ENCODE measurements around the gene INAVA. TPM values are rescaled to one million over a fixed set of nuclear protein-coding genes. Genes with fewer than 3 reads are reported as not detected.

The INAVA gene
- total and polyA plus RNA-seq, 2 of the 13 experiments (the other 11 are each of a cell fraction or from before 2014, with no cell fraction given) = 6.0 to 13.5 TPM

- no peaks in the 10 kb centered on the region for H3K36me3 ChIP-seq (replicated peaks in 1 of 2; ENCODE audit: control insufficient read depth in 1 of 2, insufficient read depth in 2 of 2, low read length in 2 of 2)
- in situ Hi-C loops (cut with HindIII; ENCODE audit: extremely low pct_ligation_motif_present, low pct_unique_long_range_greater_than_20kb) (no loop called here), intact Hi-C loops (cut with micrococcal nuclease; ENCODE audit: unreplicated experiment) (no loop called here)
- H2AFZ ChIP-seq (ENCODE audit: low read length) = no peak overlapping the region
- FAIRE-seq (no peak), ATAC-seq (no peak), DNase-seq (ENCODE audit: low spot score) (no peak)
- H3K27ac ChIP-seq (ENCODE audit: extremely low read length, insufficient read depth, low read length) = no peak overlapping the region
- H3K9me3 ChIP-seq (ENCODE audit: low read length) = no peaks in the 10 kb centered on the region
- H3K9ac ChIP-seq (ENCODE audit: insufficient read depth, low read depth, low read length) = no peak overlapping the region
- peaks cover 1 to 10% of the 10 kb centered on the region in 2 experiments; a peak in 2 of 5 replicates for H3K27me3 ChIP-seq (ENCODE audit: control insufficient read depth in 1 of 2, insufficient read depth in 2 of 2, low read length in 2 of 2)
- H3K4me2 ChIP-seq (ENCODE audit: low read depth, low read length) = no peak overlapping the region
- ChIA-PET CTCF (ENCODE audit: low intra/inter-chr PET ratio, low total read pairs) (no interaction called here), POLR2A (no interaction called here)
- BruUV-seq (replicated peaks) = no TSS peak
- WGBS (ENCODE audit: low lambda C conversion rate) = 41% methylated on average over 11 of the region's 11 CpGs
- H3K4me1 ChIP-seq (ENCODE audit: insufficient read depth, low read length) = peaks cover 9% of the 10 kb centered on the region; the same call in 1 of the 2 replicates
- no peaks in the 10 kb centered on the region for H4K20me1 ChIP-seq (ENCODE audit: insufficient read depth, low read length)
- H3K79me2 ChIP-seq (ENCODE audit: insufficient read depth, low read length) = no peaks in the 10 kb centered on the region
- no peak overlapping the region for H3K4me3 ChIP-seq (replicated peaks in 1 of 3; ENCODE audit: insufficient read depth in 1 of 3, low read depth in 2 of 3, low read length in 3 of 3)
- TF ChIP-seq ARID2 (CRISPR knock-in tag; IDR thresholded peaks at IDR 0.05; ENCODE audit: borderline replicate concordance) (no peak), ELF4 (CRISPR knock-in tag; IDR thresholded peaks at IDR 0.05; ENCODE audit: borderline replicate concordance) (no peak), CBFB (CRISPR knock-in tag; IDR thresholded peaks at IDR 0.05) (no peak), IKZF4 (CRISPR knock-in tag; IDR thresholded peaks at IDR 0.05; ENCODE audit: borderline replicate concordance, low read depth, not compliant biosample characterization) (no peak), ZBTB44 (CRISPR knock-in tag; IDR thresholded peaks at IDR 0.05) (no peak), KDM4B (CRISPR knock-in tag; IDR thresholded peaks at IDR 0.05) (no peak), NR0B2 (CRISPR knock-in tag; IDR thresholded peaks at IDR 0.05) (no peak), CREB1 (IDR thresholded peaks at IDR 0.05) (no peak), CREB1 (CRISPR knock-in tag; IDR thresholded peaks at IDR 0.05) (no peak), TARDBP (CRISPR knock-in tag; IDR thresholded peaks at IDR 0.05) (no peak), AHDC1 (CRISPR knock-in tag; IDR thresholded peaks at IDR 0.05; ENCODE audit: borderline replicate concordance) (no peak), ATAD3A (CRISPR knock-in tag; IDR thresholded peaks at IDR 0.05) (no peak), ETS1 (CRISPR knock-in tag; IDR thresholded peaks at IDR 0.05) (no peak), TCF12 (IDR thresholded peaks at IDR 0.05) (no peak), TCF12 (CRISPR knock-in tag; IDR thresholded peaks at IDR 0.05) (no peak)
These were observed 27.5 kb upstream of the INAVA start for GRCh38 chr1:200867018-200867811.
